SKM-1 treated with dmso at 0.1 percent for 144 hours (cell line): ENCODE results near the gene GPR18.
"Not testable (repeated sequence)": the region's sequence is repeated elsewhere in the genome, so short reads cannot be mapped to it uniquely, and the experiment has no call there.

Experiments
- DNase-seq: peaks from one replicate; lab custom pipeline; 2025; ENCODE audit not compliant: unreplicated experiment; lab: John Stamatoyannopoulos, UW

The GPR18 gene

GRCh38 chr13:99211421-99212035 lies 46.7 kb downstream of the GPR18 start:
- no peak for DNase-seq

- DNase-seq: not testable (repeated sequence)
Observed at GRCh38 chr13:99210627-99211026, 47.6 kb downstream of the GPR18 start.

- no peak for DNase-seq
Observed at GRCh38 chr13:99208845-99209527, 49.2 kb downstream of the GPR18 start.

GRCh38 chr13:99208185-99208584 lies 50.0 kb downstream of the GPR18 start:
- DNase-seq: no peak

GRCh38 chr13:99207511-99207910 lies 50.7 kb downstream of the GPR18 start:
- no peak for DNase-seq

- no peak for DNase-seq
Observed at GRCh38 chr13:99206873-99207272, 51.3 kb downstream of the GPR18 start.

GRCh38 chr13:99206226-99206625 lies 52.0 kb downstream of the GPR18 start:
- no peak for DNase-seq

GRCh38 chr13:99205621-99206220 lies 52.5 kb downstream of the GPR18 start:
- DNase-seq: no peak
